Hepatocyte (in vitro differentiated cells): Measurements from ENCODE around the gene RALGPS2.

ENCODE experiments used
- EZH2phosphoT487 ChIP-seq: fragments of 200-600 bp; sonication (generic); IDR thresholded peaks from one replicate; pipeline ENCODE4 v1.6.1; 2018; ENCODE audit warnings: antibody characterized with exemption, mild to moderate bottlenecking, low read depth, moderate library complexity; ENCODE audit not compliant: unreplicated experiment, severe bottlenecking
- TF ChIP-seq, protein P1 (sequence below): fragments of 200-600 bp; sonication (generic); IDR thresholded peaks from 2 replicates; pipeline ENCODE4 v1.5.1; 2016; ENCODE audit warnings: antibody characterized with exemption, mild to moderate bottlenecking; ENCODE audit not compliant: poor library complexity

GRCh38 chr1:178689769-178690168, 35.3 kb upstream of the RALGPS2 start:
- TF ChIP-seq, protein P1, sequence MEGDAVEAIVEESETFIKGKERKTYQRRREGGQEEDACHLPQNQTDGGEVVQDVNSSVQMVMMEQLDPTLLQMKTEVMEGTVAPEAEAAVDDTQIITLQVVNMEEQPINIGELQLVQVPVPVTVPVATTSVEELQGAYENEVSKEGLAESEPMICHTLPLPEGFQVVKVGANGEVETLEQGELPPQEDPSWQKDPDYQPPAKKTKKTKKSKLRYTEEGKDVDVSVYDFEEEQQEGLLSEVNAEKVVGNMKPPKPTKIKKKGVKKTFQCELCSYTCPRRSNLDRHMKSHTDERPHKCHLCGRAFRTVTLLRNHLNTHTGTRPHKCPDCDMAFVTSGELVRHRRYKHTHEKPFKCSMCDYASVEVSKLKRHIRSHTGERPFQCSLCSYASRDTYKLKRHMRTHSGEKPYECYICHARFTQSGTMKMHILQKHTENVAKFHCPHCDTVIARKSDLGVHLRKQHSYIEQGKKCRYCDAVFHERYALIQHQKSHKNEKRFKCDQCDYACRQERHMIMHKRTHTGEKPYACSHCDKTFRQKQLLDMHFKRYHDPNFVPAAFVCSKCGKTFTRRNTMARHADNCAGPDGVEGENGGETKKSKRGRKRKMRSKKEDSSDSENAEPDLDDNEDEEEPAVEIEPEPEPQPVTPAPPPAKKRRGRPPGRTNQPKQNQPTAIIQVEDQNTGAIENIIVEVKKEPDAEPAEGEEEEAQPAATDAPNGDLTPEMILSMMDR: no peak
- no peak for TF ChIP-seq EZH2phosphoT487
